GM19395 (cell line): Measurements from ENCODE around the gene BICRA.
A peak's percentile ranks its signal among the peaks of the same experiment; 100 is the strongest.

Source experiments
- ATAC-seq: cut with Tn5 transposase; IDR thresholded peaks from one replicate; pipeline ENCODE4 v1.9.1; 2021; ENCODE audit warnings: mild to moderate bottlenecking, moderate library complexity; ENCODE audit not compliant: unreplicated experiment

BICRA gene

GRCh38 chr19:47600246-47601179, 8.4 kb upstream of the BICRA start:
- peak; percentile 96 for ATAC-seq

- ATAC-seq: no peak
Measured at GRCh38 chr19:47601180-47601904, 7.6 kb upstream of the BICRA start.

GRCh38 chr19:47603706-47604565, 5.0 kb upstream of the BICRA start:
- ATAC-seq: no peak

- ATAC-seq: no peak
Measured at GRCh38 chr19:47607564-47608073, 1.3 kb upstream of the BICRA start.

GRCh38 chr19:47608074-47608918, 638 bp upstream of the BICRA start:
- ATAC-seq: peak; percentile 73

GRCh38 chr19:47609906-47610894, 1.3 kb downstream of the BICRA start:
- ATAC-seq: no peak

- no peak for ATAC-seq
Measured at GRCh38 chr19:47610902-47611301, 2.0 kb downstream of the BICRA start.

- no peak for ATAC-seq
Measured at GRCh38 chr19:47613165-47614020, 4.5 kb downstream of the BICRA start.

- ATAC-seq: no peak
Measured at GRCh38 chr19:47614021-47614295, 5.0 kb downstream of the BICRA start.

- ATAC-seq: no peak
Measured at GRCh38 chr19:47614559-47614958, 5.6 kb downstream of the BICRA start.

- ATAC-seq: no peak
Measured at GRCh38 chr19:47615230-47615629, 6.3 kb downstream of the BICRA start.

- ATAC-seq: no peak
Measured at GRCh38 chr19:47615714-47616113, 6.8 kb downstream of the BICRA start.

- ATAC-seq: no peak
Measured at GRCh38 chr19:47618771-47619170, 9.8 kb downstream of the BICRA start.

- ATAC-seq: no peak
Measured at GRCh38 chr19:47619763-47620162, 10.8 kb downstream of the BICRA start.

- ATAC-seq: no peak
Measured at GRCh38 chr19:47623151-47623920, 14.4 kb downstream of the BICRA start.

- ATAC-seq: no peak
Measured at GRCh38 chr19:47623921-47624391, 15.0 kb downstream of the BICRA start.

- no peak for ATAC-seq
Measured at GRCh38 chr19:47625650-47626049, 16.7 kb downstream of the BICRA start.
